ENCODE measurements around the gene MCC. TPM values are rescaled to one million over a fixed set of nuclear protein-coding genes. Genes with fewer than 3 reads are reported as not detected.
"Not testable (repeated sequence)": the region's sequence is repeated elsewhere in the genome, so short reads cannot be mapped to it uniquely, and the experiment has no call there.

Gene MCC
- total RNA-seq, 1 experiment from 2014 or later = 0.41 TPM

DNA sequence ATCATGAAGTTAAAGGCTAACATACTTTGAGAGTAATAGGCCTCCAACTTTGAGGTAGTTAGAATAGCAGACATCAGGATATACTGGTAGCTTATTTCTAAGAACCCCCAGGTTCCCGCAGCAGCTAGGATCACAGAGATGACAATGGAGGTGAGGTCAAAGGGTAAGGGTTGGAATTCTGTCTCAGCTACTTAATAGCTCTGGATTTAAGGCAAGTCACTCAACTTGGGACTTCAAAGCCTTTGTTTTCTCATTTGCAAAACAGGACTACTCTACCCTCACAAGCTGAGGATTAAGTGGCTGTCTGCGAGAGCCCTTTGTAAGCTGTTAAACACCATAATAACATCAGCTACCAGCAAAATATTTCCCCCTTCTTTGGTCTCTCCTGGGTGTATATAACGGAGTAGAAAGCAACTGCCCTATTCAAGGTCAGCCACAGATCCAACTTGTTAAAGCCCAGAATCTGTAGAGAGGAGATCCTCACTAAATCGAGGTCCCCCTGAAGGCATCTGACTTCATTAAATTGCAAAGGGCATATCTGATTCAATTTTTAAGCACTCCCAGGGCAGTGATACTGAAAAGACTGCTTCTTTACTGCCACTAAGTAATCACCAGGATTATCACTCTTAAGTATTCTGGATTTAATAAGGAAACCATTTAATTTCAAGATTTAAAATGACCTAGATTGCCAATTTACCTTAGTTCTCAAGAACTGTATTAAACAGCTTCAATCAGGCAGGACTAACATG lies 407.0 kb downstream of the MCC start:
- ATAC-seq = no peak
- Histone ChIP-seq H3K4me1 (ENCODE audit: control insufficient read depth, insufficient read depth, low read length) (no peaks in the 10 kb centered on the region), H3K36me3 (ENCODE audit: control insufficient read depth, insufficient read depth, low read length) (no peaks in the 10 kb centered on the region), H3K27ac (ENCODE audit: low read length) (no peak overlapping the region), H3K27me3 (ENCODE audit: control insufficient read depth, insufficient read depth, low read length) (peaks cover 3% of the 10 kb centered on the region; the same call in 1 of the 2 replicates), H3K4me3 (ENCODE audit: low read depth in 2 of 2, low read length in 2 of 2) (no peak overlapping the region), H3K9me3 (ENCODE audit: control insufficient read depth, insufficient read depth, low read depth, low read length) (no peaks in the 10 kb centered on the region)
- POLR2A ChIA-PET = no interaction called here
- CTCF ChIA-PET = interaction anchor here (0.7 kb wide), 1 partner anchor 294 kb away, joined by 8 read pairs; no protein-coding TSS in a partner anchor
- BruUV-seq (replicated peaks) = no TSS peak
- intact Hi-C loops (cut with micrococcal nuclease; ENCODE audit: unreplicated experiment) (no loop called here), in situ Hi-C loops (cut with HindIII; ENCODE audit: low pct_unique_long_range_greater_than_20kb, low sequenced_read_pairs) (no loop called here)
- no peak for DNase-seq (ENCODE audit: low read depth, low spot score)
- TF ChIP-seq, protein P1, sequence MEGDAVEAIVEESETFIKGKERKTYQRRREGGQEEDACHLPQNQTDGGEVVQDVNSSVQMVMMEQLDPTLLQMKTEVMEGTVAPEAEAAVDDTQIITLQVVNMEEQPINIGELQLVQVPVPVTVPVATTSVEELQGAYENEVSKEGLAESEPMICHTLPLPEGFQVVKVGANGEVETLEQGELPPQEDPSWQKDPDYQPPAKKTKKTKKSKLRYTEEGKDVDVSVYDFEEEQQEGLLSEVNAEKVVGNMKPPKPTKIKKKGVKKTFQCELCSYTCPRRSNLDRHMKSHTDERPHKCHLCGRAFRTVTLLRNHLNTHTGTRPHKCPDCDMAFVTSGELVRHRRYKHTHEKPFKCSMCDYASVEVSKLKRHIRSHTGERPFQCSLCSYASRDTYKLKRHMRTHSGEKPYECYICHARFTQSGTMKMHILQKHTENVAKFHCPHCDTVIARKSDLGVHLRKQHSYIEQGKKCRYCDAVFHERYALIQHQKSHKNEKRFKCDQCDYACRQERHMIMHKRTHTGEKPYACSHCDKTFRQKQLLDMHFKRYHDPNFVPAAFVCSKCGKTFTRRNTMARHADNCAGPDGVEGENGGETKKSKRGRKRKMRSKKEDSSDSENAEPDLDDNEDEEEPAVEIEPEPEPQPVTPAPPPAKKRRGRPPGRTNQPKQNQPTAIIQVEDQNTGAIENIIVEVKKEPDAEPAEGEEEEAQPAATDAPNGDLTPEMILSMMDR (IDR thresholded peaks at IDR 0.05) = no peak
- TF ChIP-seq SIN3A (IDR thresholded peaks at IDR 0.05; ENCODE audit: borderline replicate concordance, insufficient read depth, low read depth, low read length) = no peak

DNA sequence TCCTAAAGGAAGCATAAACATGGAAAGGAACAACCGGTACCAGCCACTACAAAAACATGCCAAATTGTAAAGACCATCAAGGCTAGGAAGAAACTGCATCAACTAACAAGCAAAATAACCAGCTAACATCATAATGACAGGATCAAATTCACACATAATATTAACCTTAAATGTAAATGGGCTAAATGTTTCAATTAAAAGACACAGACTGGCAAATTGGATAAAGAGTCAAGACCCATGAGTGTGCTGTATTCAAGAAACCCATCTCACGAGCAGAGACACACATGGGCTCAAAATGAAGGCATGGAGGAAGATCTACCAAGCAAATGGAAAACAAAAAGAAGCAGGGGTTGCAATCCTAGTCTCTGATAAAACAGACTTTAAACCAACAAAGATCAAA lies 411.6 kb downstream of the MCC start:
- in situ Hi-C loops (cut with HindIII; ENCODE audit: low pct_unique_long_range_greater_than_20kb, low sequenced_read_pairs); H3K4me3 ChIP-seq (ENCODE audit: low read depth in 2 of 2, low read length in 2 of 2); CTCF ChIA-PET: not testable (repeated sequence)

DNA sequence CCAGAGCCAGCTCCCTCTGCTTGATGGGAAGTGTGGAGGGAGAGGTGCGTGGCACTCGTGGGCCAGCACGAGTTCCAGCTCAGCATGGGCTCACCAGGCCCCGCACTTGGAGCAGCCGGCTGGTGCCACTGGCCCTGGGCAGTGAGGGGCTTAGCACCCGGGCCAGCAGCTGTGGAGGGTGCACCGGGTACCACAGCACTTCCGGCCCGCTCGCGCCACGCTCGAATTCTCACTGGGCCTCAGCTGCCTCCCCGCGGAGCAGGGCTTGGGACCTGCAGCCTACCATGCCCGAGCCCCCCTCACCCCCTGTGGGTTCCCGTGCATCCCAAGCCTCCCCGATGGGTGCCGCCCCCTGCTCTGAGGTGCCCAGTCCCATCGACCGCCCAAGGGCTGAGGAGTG lies 413.2 kb downstream of the MCC start:
- BruUV-seq (replicated peaks) = no TSS peak
- no peaks in the 10 kb centered on the region for H3K4me1 ChIP-seq (ENCODE audit: control insufficient read depth, insufficient read depth, low read length)
- ChIA-PET CTCF (no interaction called here), POLR2A (no interaction called here)
- no peak overlapping the region for H3K4me3 ChIP-seq (ENCODE audit: low read depth in 2 of 2, low read length in 2 of 2)
- no peak for TF ChIP-seq POLR2AphosphoS5 (IDR thresholded peaks at IDR 0.05; ENCODE audit: low read depth, low read length)
- TF ChIP-seq, protein P1 (IDR thresholded peaks at IDR 0.05) = no peak
- TF ChIP-seq SIN3A (IDR thresholded peaks at IDR 0.05; ENCODE audit: borderline replicate concordance, insufficient read depth, low read depth, low read length) = no peak
- TF ChIP-seq, protein P2, sequence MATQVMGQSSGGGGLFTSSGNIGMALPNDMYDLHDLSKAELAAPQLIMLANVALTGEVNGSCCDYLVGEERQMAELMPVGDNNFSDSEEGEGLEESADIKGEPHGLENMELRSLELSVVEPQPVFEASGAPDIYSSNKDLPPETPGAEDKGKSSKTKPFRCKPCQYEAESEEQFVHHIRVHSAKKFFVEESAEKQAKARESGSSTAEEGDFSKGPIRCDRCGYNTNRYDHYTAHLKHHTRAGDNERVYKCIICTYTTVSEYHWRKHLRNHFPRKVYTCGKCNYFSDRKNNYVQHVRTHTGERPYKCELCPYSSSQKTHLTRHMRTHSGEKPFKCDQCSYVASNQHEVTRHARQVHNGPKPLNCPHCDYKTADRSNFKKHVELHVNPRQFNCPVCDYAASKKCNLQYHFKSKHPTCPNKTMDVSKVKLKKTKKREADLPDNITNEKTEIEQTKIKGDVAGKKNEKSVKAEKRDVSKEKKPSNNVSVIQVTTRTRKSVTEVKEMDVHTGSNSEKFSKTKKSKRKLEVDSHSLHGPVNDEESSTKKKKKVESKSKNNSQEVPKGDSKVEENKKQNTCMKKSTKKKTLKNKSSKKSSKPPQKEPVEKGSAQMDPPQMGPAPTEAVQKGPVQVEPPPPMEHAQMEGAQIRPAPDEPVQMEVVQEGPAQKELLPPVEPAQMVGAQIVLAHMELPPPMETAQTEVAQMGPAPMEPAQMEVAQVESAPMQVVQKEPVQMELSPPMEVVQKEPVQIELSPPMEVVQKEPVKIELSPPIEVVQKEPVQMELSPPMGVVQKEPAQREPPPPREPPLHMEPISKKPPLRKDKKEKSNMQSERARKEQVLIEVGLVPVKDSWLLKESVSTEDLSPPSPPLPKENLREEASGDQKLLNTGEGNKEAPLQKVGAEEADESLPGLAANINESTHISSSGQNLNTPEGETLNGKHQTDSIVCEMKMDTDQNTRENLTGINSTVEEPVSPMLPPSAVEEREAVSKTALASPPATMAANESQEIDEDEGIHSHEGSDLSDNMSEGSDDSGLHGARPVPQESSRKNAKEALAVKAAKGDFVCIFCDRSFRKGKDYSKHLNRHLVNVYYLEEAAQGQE (IDR thresholded peaks at IDR 0.05; ENCODE audit: insufficient read depth in 1 of 2, low read depth in 2 of 2, low read length in 1 of 2) = no peak
- TF ChIP-seq TCF7L2 (IDR thresholded peaks at IDR 0.05; ENCODE audit: low read depth, low read length) = no peak
- in situ Hi-C loops (cut with HindIII; ENCODE audit: low pct_unique_long_range_greater_than_20kb, low sequenced_read_pairs) (no loop called here), intact Hi-C loops (cut with micrococcal nuclease; ENCODE audit: unreplicated experiment) (no loop called here)
- H3K27me3 ChIP-seq (ENCODE audit: control insufficient read depth, insufficient read depth, low read length) = no peaks in the 10 kb centered on the region
- DNase-seq (ENCODE audit: low read depth, low spot score) (no peak), ATAC-seq (no peak)
- H3K27ac ChIP-seq (ENCODE audit: low read length) = no peak overlapping the region
- H3K9me3 ChIP-seq (ENCODE audit: control insufficient read depth, insufficient read depth, low read depth, low read length) = no peaks in the 10 kb centered on the region
- no peaks in the 10 kb centered on the region for H3K36me3 ChIP-seq (ENCODE audit: control insufficient read depth, insufficient read depth, low read length)

More for the DNA sequence above, 411.6 kb downstream of the MCC start:
- BruUV-seq (replicated peaks); H3K9me3 ChIP-seq (ENCODE audit: control insufficient read depth, insufficient read depth, low read depth, low read length); ATAC-seq; H3K27me3 ChIP-seq (ENCODE audit: control insufficient read depth, insufficient read depth, low read length); H3K36me3 ChIP-seq (ENCODE audit: control insufficient read depth, insufficient read depth, low read length); H3K4me1 ChIP-seq (ENCODE audit: control insufficient read depth, insufficient read depth, low read length); POLR2A ChIA-PET; DNase-seq (ENCODE audit: low read depth, low spot score); intact Hi-C loops (cut with micrococcal nuclease; ENCODE audit: unreplicated experiment); H3K27ac ChIP-seq (ENCODE audit: low read length): not testable (repeated sequence)

DNA sequence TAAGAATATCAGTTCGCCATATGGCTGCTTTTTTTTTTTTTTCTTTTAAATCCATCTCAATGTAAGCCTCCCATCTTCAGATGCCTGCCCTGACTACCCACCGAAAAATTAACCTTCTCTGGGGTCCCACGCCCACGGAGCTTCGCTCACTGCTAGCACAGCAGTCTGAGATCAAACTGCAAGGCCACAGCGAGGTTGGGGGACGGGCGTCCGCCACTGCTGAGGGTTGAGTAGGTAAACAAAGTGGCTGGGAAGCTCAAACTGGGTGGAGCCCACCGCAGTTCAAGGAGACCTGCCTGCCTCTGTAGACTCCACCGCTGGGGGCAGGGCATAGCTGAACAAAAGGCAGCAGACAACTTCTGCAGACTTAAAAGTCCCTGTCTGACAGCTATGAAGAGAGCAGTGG lies 414.6 kb downstream of the MCC start:
- H3K27me3 ChIP-seq (ENCODE audit: control insufficient read depth, insufficient read depth, low read length); H3K27ac ChIP-seq (ENCODE audit: low read length); DNase-seq (ENCODE audit: low read depth, low spot score); H3K36me3 ChIP-seq (ENCODE audit: control insufficient read depth, insufficient read depth, low read length); H3K4me3 ChIP-seq (ENCODE audit: low read depth in 2 of 2, low read length in 2 of 2); ATAC-seq; BruUV-seq (replicated peaks); H3K4me1 ChIP-seq (ENCODE audit: control insufficient read depth, insufficient read depth, low read length); POLR2A ChIA-PET; H3K9me3 ChIP-seq (ENCODE audit: control insufficient read depth, insufficient read depth, low read depth, low read length); in situ Hi-C loops (cut with HindIII; ENCODE audit: low pct_unique_long_range_greater_than_20kb, low sequenced_read_pairs); CTCF ChIA-PET; intact Hi-C loops (cut with micrococcal nuclease; ENCODE audit: unreplicated experiment): not testable (repeated sequence)

Measured in Panc1 (cell line).